Esophagus squamous epithelium (tissue), 5 donors: ENCODE data around the gene RBM22. TPM values are rescaled to one million over a fixed set of nuclear protein-coding genes. Genes with fewer than 3 reads are reported as not detected.

Experiments used
- DNase-seq: peaks from one replicate; lab custom pipeline; 2025; lab: John Stamatoyannopoulos, UW
- H3K27ac ChIP-seq, 4 donors: fragments of 200-600 bp; sonication (generic); one replicate each; pipeline ENCODE4 v1.5.1; 2016 to 2019; ENCODE audit warnings: mild to moderate bottlenecking in 1 of 4
- H3K27me3 ChIP-seq, 4 donors: fragments of 200-600 bp; sonication (generic); 1 replicate in 3 of 4; 2 replicates in 1 of 4; pipeline versions ENCODE4 v1.5.1 to v1.6.0; 2017 to 2021; ENCODE audit warnings: antibody characterized with exemption in 1 of 4
- H3K36me3 ChIP-seq, 3 donors: fragments of 200-600 bp; sonication (generic); one replicate each; pipeline ENCODE4 v1.5.1; 2016 to 2019
- H3K4me1 ChIP-seq, 3 donors: fragments of 200-600 bp; sonication (generic); one replicate each; pipeline ENCODE4 v1.5.1; 2017 to 2019
- H3K4me3 ChIP-seq, 4 donors: fragments of 200-600 bp; sonication (generic); 1 replicate in 3 of 4; 2 replicates in 1 of 4; pipeline ENCODE4 v1.5.1; 2016 to 2019; ENCODE audit warnings: mild to moderate bottlenecking in 2 of 4, moderate library complexity in 1 of 4
- H3K9me3 ChIP-seq, 3 donors: fragments of 200-600 bp; sonication (generic); one replicate each; pipeline ENCODE4 v1.5.1; 2016 to 2019
- CTCF ChIP-seq, 6 experiments: fragments of 450-650 bp in 4 of 6; fragments of 200-600 bp in 2 of 6; sonication (generic) in 2 of 6; IDR thresholded peaks; one replicate each; pipeline ENCODE4 v1.5.1; 2016 to 2019; ENCODE audit warnings: antibody characterized with exemption in 6 of 6, mild to moderate bottlenecking in 4 of 6, moderate library complexity in 4 of 6
- POLR2A ChIP-seq, 4 donors: fragments of 450-650 bp; IDR thresholded peaks; one replicate each; pipeline ENCODE4 v1.6.1; 2017; ENCODE audit warnings: antibody characterized with exemption in 4 of 4, mild to moderate bottlenecking in 4 of 4, moderate library complexity in 3 of 4
- WGBS, 2 donors: methylation state at CpG; one replicate each; pipeline ENCODE4 v1.1.5; 2018; 5-methylcytosine and 5-hydroxymethylcytosine counted together
- intact Hi-C: fragments of 100-400 bp; cut with DNase I; formaldehyde crosslinking; loops from one replicate; pipeline ENCODE4 v1.15.0; 2022
- total RNA-seq, 4 donors: library from RNA; depleted of rRNA; stranded (reverse); fragments of >200 nt; gene quantifications; one replicate each; pipeline ENCODE4 v1.1.0, GENCODE V29; 2016
- donor health status: DM: yes; HTN: yes; CAD: no.

Gene RBM22
- total RNA-seq, 4 donors from 2014 or later = 22.8 to 38.4 (median 28.8) TPM

GRCh38 chr5:150734579-150735384, 33.9 kb upstream of the RBM22 start:
- peaks cover 0 to 5% (median 0%) of the 10 kb centered on the region in 3 donors for H3K9me3 ChIP-seq
- H3K27ac ChIP-seq = peak overlapping the region in 2 of 4 donors; percentile 31 to 56
- no peak overlapping the region for H3K4me3 ChIP-seq
- WGBS, 2 donors = 91 to 96% methylated on average over 4 to 5 of the region's 7 CpGs
- H3K36me3 ChIP-seq = peaks cover 4 to 90% (median 14%) of the 10 kb centered on the region in 3 donors
- TF ChIP-seq POLR2A (IDR thresholded peaks at IDR 0.05) = no peak
- no peak for TF ChIP-seq CTCF (IDR thresholded peaks at IDR 0.05)
- DNase-seq = no peak
- no peaks in the 10 kb centered on the region for H3K27me3 ChIP-seq
- intact Hi-C loops = no loop called here
- H3K4me1 ChIP-seq = no peaks in the 10 kb centered on the region

- TF ChIP-seq POLR2A (IDR thresholded peaks at IDR 0.05) = no peak
- no peak for TF ChIP-seq CTCF (IDR thresholded peaks at IDR 0.05)
- Histone ChIP-seq H3K27ac (peak overlapping the region in 1 of 4 donors; percentile 23), H3K4me1 (no peaks in the 10 kb centered on the region), H3K27me3 (no peaks in the 10 kb centered on the region), H3K9me3 (peaks cover 0 to 5% (median 0%) of the 10 kb centered on the region in 3 donors), H3K4me3 (no peak overlapping the region), H3K36me3 (peaks cover 4 to 99% (median 21%) of the 10 kb centered on the region in 3 donors)
- intact Hi-C loops = no loop called here
- no peak for DNase-seq
- WGBS, 2 donors = 88 to 95% methylated on average over 6 of the region's 6 CpGs
Observed at GRCh38 chr5:150731669-150732242, 30.9 kb upstream of the RBM22 start.

GRCh38 chr5:150729859-150730258, 29.0 kb upstream of the RBM22 start:
- Histone ChIP-seq H3K4me1 (no peaks in the 10 kb centered on the region), H3K9me3 (no peaks in the 10 kb centered on the region), H3K36me3 (peaks cover 4 to 98% (median 21%) of the 10 kb centered on the region in 3 donors), H3K27me3 (no peaks in the 10 kb centered on the region), H3K4me3 (no peak overlapping the region), H3K27ac (no peak overlapping the region)
- TF ChIP-seq CTCF (IDR thresholded peaks at IDR 0.05) (no peak), POLR2A (IDR thresholded peaks at IDR 0.05) (no peak)
- WGBS, 2 donors = 93 to 95% methylated on average over 4 of the region's 4 CpGs
- no peak for DNase-seq
- intact Hi-C loops = no loop called here

GRCh38 chr5:150723845-150724244, 23.0 kb upstream of the RBM22 start:
- H3K4me1 ChIP-seq = no peaks in the 10 kb centered on the region
- WGBS, 2 donors = 80 to 85% methylated on average over 2 of the region's 2 CpGs
- peaks cover 0 to 98% (median 27%) of the 10 kb centered on the region in 3 donors for H3K36me3 ChIP-seq
- no peak overlapping the region for H3K4me3 ChIP-seq
- H3K9me3 ChIP-seq = no peaks in the 10 kb centered on the region
- intact Hi-C loops = no loop called here
- DNase-seq = no peak
- TF ChIP-seq CTCF (IDR thresholded peaks at IDR 0.05) = no peak
- H3K27ac ChIP-seq = no peak overlapping the region
- no peaks in the 10 kb centered on the region for H3K27me3 ChIP-seq

GRCh38 chr5:150710165-150710564, 9.3 kb upstream of the RBM22 start:
- H3K36me3 ChIP-seq = peaks cover 7 to 81% (median 21%) of the 10 kb centered on the region in 3 donors
- 53 to 57% methylated on average over 2 of the region's 2 CpGs for WGBS, 2 donors
- no peaks in the 10 kb centered on the region for H3K4me1 ChIP-seq
- intact Hi-C loops = no loop called here
- H3K9me3 ChIP-seq = no peaks in the 10 kb centered on the region
- no peak overlapping the region for H3K4me3 ChIP-seq
- H3K27ac ChIP-seq = no peak overlapping the region
- no peaks in the 10 kb centered on the region for H3K27me3 ChIP-seq
- no peak for DNase-seq
- TF ChIP-seq POLR2A (IDR thresholded peaks at IDR 0.05) (no peak), CTCF (IDR thresholded peaks at IDR 0.05) (peak in 3 of 6 experiments; percentile 5 to 16 (median 10))
